HG03571 (cell line): ENCODE measurements around the gene GMEB2.
"Not testable (repeated sequence)": the region's sequence is repeated elsewhere in the genome, so short reads cannot be mapped to it uniquely, and the experiment has no call there.

Experiments used
- ATAC-seq: cut with Tn5 transposase; IDR thresholded peaks from one replicate; pipeline ENCODE4 v1.9.1; 2021; ENCODE audit not compliant: unreplicated experiment

The GMEB2 gene

GRCh38 chr20:63617092-63617875, 9.6 kb downstream of the GMEB2 start:
- no peak for ATAC-seq

GRCh38 chr20:63613863-63614594, 12.9 kb downstream of the GMEB2 start:
- ATAC-seq = not testable (repeated sequence)

- ATAC-seq = no peak
Observed at GRCh38 chr20:63612276-63612931, 14.5 kb downstream of the GMEB2 start.

- no peak for ATAC-seq
Observed at GRCh38 chr20:63611646-63612045, 15.3 kb downstream of the GMEB2 start.

GRCh38 chr20:63610581-63611435, 16.1 kb downstream of the GMEB2 start:
- ATAC-seq = no peak

GRCh38 chr20:63606686-63607085, 20.2 kb downstream of the GMEB2 start:
- ATAC-seq = no peak

GRCh38 chr20:63602321-63602720, 24.6 kb downstream of the GMEB2 start:
- ATAC-seq = no peak

GRCh38 chr20:63601679-63602078, 25.2 kb downstream of the GMEB2 start:
- not testable (repeated sequence) for ATAC-seq

GRCh38 chr20:63599396-63600050, 27.4 kb downstream of the GMEB2 start:
- no peak for ATAC-seq

- ATAC-seq = no peak
Observed at GRCh38 chr20:63598479-63599395, 28.2 kb downstream of the GMEB2 start.

- ATAC-seq = no peak
Observed at GRCh38 chr20:63597651-63598478, 29.0 kb downstream of the GMEB2 start.

GRCh38 chr20:63596423-63596822, 30.5 kb downstream of the GMEB2 start:
- no peak for ATAC-seq

GRCh38 chr20:63595416-63596127, 31.3 kb downstream of the GMEB2 start:
- no peak for ATAC-seq

GRCh38 chr20:63594043-63594561, 32.8 kb downstream of the GMEB2 start:
- no peak for ATAC-seq

- no peak for ATAC-seq
Observed at GRCh38 chr20:63592661-63593060, 34.2 kb downstream of the GMEB2 start.

- no peak for ATAC-seq
Observed at GRCh38 chr20:63591786-63592355, 35.0 kb downstream of the GMEB2 start.

GRCh38 chr20:63591147-63591533, 35.8 kb downstream of the GMEB2 start:
- no peak for ATAC-seq
